ENCODE measurements around the gene CERCAM.

The CERCAM gene, protein sequence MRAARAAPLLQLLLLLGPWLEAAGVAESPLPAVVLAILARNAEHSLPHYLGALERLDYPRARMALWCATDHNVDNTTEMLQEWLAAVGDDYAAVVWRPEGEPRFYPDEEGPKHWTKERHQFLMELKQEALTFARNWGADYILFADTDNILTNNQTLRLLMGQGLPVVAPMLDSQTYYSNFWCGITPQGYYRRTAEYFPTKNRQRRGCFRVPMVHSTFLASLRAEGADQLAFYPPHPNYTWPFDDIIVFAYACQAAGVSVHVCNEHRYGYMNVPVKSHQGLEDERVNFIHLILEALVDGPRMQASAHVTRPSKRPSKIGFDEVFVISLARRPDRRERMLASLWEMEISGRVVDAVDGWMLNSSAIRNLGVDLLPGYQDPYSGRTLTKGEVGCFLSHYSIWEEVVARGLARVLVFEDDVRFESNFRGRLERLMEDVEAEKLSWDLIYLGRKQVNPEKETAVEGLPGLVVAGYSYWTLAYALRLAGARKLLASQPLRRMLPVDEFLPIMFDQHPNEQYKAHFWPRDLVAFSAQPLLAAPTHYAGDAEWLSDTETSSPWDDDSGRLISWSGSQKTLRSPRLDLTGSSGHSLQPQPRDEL

DNA sequence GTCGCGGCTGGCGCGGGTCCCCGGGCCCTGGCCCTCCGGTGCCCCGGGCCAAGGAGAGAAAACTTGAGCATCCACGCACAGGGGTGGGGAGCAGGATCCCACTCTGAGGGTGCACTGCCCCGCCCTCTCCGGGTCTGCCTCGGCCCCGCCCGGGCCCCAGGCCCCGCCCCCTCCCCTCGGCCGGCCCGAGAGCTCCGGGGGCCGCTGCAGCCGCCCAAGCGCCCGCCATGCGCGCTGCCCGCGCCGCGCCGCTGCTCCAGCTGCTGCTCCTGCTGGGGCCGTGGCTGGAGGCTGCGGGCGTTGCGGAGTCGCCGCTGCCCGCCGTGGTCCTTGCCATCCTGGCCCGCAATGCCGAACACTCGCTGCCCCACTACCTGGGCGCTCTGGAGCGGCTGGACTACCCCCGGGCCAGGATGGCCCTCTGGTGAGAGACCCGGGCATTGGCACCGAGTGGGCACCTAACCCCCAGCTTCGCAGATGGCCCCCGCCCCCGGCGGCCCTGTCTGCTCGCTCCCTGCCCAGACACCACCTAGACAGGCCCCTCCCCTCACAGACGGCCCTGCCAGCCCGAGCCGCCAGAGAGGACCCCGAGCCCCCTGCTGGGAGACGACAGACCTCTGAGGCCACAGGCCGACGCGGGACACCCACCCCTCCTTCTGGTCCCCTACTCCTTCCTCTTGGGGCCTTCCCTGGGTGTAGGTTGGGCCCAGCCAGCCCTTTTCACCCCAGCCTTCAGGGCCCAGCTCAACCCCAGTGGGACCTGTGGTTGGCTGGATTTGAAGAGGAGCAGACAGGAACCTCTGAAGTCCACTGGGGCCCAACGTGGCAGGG, at the start of gene CERCAM:
CERCAM (plus strand) TSS at position 207 of the 831 bp plus-strand sequence; CDS start at position 228, 21 bp downstream.
- DNase-seq, result no peak

DNA sequence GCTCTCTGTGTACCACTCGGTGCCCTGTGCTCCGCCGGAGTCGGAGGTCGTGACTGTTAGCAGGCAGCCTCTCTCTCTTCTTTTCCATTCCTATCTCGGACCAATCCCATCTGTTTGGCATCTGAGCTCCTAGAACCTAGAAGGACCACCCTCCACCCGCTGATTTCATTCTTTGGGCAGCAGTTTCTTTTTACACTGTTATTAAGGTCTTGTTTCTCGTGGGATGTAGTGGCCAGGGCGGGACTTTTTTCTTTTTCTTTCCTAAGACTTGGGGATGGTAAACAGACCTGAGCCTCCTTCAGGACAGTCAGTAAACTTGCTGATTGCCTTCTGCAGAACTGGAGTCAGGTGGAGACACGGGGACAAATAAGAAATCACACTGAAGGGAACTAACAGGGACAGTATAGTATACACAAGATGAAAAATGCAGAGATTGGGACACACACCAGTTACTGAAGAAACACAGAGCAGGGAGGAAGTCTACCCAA, 49.0 kb upstream of the CERCAM start:
- no peak for DNase-seq

DNA sequence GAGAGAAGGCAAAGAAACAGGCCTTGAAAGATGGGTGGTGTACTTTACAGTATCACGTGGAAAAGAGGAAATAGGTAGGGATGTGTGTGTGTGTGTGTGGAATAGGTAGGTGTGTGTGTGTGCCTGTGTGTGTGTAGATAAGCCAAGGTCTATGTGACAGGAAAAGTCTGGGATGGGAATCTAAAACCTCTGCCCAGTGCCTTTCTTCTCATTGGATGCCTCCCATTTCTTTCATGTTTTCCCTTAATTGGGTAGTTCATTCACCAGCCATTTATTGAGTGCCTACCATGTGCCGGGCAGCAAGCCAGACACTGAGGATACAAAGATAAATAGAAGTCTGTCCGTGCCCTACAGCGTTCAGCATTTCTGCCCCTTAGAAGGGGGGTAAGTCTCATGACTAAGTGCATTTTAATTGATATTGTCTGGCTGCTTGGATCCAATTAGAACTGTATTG, 48.4 kb upstream of the CERCAM start:
- DNase-seq, result no peak

DNA sequence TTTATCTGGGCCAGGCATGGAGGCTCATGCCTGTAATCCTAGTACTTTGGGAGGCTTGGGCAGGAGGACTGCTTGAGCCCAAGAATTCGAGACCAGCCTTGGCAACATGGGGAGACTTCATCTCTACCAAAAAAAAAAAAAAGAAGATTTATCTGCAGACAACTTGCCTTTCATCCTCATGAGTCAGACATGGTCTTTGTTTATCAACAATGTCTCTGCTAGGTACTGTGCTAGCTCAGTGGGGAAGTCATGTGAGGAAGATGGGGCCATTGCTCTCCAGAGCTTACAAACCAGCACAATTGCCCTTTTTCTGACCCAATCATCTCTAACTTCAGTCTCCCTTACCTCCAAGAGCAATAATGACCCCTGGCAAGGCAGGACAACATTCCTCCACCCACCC, 47.9 kb upstream of the CERCAM start:
- DNase-seq, result no peak

DNA sequence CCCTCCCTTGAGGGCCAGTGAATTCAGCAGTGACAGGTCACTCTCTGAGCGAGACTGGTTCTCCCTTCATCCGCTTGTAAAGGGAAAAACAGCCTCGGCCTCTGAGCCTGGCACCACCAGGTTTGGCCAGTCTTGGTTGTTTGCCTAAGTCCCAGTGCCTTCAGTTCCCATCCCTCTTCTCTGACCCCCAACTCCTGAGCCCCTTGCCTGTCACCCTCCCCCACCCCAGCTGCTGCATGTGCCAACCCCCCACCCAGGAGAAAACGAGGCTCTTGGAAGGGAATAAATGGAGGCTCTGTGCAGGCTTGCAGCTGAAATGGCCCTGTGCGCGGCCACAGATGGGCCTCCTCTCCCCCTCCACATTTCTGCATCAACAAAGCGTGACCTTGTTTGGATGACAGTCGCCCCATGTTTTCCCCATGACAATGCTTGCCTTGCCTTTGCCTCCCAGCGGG, 46.4 kb upstream of the CERCAM start:
- no peak for DNase-seq

DNA sequence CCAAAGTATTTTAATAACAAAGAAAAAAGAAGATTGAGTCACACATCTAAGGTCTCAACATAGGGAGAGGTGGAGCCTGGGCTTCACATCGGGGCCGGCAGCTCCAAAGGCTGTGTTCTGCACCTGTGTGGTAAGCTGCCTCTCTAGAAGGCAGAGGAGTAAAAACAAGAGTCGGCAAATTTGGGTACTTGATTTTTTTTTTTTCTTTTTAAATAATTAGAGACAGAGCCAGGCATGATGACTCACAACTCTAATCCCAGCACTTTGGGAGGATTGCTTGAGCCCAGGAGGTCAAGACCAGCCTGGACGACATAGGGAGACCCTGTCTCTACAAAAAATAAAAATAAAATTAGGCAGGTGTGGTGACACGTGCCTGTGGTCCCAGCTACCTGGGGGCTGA, 44.8 kb upstream of the CERCAM start:
- no peak for DNase-seq

DNA sequence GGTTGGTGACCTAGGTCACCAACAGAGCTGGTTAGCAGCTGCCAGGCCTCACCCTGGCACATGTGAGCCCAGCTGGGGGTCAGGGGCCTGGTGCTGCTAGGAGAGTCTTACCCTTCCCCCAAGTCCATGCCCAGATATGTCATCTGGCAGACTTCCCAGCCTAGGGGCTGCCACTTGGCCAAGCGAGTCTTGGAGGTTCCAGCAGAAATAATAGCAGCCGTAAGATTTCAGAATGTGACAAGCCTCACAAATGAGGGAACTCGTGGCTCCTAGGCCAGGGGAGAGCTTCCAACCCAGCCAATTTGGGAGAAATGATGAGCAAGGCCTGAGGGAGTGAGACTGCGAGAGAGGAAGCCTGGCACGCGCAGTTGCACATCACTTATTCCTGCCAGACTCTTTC, 38.4 kb upstream of the CERCAM start:
- no peak for DNase-seq

DNA sequence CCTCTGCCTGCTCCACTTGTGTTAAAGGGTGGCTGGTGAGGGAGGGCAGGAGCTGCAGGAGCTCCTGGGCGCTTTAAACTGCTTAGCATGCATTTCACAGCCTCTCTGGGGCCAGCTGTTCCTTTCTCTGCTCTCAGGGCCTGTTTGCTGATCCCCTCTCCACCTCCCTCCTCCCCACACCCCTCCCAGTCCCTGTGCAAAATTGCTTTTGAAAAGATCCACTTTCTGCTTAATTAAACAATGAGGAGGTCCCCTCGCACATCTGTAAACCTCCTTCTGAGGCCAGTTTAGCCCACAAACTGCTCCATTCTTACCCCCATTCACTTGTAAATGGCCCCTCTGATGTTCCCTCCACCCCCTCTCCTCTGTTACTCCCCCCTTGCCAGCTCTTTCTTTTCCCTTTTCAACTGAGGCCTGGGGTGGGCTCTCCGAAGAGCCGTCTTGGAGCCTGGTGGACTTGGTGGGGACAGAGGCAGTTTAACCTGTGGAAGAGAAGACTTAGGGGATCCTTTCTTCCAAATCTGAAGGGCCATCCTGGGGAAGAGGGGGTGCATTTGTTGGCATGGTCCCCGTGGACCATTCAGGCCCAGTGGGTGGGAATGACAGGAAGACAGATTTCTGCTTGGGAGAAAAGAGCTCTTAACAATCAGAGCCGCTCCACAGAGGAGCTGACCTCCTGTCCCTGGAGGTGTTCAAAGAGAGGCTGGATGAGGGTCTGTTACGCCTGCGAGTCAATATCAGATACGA, 37.5 kb upstream of the CERCAM start:
- no peak for DNase-seq

DNA sequence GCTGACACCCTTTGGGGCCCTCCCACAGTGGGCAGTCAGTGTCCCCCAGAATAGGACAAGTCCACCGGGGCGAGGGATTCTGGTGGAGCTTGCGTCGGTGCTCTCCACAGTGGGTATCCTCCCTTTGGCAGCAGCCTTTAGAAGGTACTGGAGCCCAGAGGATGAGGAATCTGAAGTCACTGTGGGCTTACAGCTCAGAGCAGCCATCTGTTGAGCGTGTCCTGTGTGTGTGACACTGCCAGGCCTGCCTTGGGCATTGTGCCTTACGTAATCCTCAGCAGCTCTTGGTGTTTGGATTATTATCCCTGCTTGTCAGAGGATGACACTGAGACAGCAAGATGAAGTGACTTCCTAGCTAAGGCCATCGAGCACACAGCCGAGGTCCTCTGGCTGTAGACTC, 36.9 kb upstream of the CERCAM start:
- DNase-seq, result no peak

DNA sequence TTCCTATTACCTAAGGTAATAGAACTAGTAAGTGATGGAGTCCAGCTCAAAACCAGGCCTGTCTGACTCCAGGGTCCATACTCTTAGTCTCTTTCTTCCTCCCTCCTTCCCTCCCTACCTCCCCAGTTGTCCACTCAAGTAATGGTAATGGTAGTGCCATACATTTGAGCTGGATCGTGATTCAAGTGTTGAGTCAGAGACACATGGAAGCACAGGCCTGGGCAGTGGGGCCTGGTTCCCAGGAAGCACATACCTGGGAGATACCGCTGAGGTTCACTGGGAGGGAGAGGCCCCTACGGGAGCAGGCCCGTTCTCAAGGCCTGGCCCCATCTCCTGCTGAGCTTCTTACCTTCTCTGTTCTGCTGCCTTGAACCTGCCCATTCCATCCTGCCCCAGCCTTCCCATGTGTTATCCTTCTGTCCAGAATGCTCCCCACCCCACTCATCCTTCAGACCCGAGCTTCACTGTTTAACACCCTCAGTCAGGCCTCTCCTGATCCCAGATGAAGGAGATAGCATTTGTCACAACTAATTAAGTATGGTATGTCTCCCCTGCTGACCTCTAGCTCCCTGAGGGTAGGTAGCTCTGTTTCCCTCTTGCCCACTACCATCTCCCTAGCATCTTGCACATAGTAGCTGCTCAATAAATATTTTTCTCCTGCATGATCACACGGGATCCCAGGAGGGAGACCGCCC, 35.7 kb upstream of the CERCAM start:
- no peak for DNase-seq

DNA sequence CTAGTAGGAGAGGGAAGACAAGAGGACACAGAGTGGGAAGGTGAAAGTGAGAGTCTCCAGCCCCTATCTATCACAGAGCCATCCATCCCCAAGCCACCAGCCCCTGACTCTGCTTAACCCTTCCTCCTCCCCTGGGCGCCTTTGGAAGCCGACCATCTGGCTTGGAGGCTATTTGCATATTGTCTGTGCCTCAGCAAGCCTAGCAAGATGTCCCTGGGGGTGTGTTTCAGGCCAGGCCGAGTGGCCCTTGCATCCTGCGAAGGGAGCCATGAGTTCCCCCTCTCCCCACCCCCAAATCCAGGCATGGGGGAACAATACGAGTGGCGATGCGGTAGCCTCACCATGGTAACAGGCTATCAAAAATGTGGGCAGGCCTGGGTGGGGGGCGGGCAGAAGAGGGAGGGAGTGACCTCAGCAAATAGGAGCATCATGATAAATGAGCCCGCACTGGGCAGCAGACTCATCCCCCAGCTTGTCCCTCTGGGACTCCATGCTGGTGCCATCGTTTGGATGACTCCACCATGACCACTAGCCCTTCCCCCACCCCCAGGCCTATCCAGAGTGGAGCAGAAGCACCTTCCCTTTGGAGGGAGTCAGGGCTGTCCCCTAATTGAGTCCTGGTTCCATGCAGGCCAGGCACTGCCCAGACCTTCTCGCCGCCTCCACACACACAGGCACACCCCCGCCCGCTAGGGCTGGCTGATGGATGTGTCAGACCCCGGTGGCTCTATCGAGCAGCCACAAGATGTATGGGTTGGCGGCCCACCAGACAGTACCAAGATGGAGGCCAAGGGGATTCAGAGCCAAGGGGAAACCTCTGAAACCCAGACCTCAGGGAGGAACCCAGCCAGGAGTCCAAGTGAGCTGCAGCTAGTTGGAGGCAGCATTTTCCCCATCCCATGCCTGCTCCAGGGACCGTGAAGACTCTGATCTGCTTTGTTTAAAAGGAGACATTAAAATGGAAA, 34.9 kb upstream of the CERCAM start:
- no peak for DNase-seq

DNA sequence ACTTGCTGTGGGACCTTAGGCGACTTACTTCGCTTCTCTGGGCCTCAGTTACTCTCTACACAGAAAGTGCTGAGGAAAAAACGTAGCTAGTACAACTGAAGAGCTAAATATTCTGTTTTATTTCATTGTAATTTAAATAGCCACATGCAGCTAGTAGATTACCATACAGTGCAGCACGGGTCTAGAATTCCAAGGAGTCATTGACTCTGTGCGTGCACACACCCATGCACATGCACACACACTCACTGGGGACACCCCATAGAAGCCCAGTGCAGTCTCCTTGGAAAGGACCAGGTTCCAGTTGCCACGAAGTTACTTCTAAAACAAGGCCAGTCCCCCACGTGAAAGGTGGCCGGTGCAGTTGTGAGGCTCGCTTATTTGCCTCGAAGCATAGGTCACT, 32.5 kb upstream of the CERCAM start:
- DNase-seq, result no peak

DNA sequence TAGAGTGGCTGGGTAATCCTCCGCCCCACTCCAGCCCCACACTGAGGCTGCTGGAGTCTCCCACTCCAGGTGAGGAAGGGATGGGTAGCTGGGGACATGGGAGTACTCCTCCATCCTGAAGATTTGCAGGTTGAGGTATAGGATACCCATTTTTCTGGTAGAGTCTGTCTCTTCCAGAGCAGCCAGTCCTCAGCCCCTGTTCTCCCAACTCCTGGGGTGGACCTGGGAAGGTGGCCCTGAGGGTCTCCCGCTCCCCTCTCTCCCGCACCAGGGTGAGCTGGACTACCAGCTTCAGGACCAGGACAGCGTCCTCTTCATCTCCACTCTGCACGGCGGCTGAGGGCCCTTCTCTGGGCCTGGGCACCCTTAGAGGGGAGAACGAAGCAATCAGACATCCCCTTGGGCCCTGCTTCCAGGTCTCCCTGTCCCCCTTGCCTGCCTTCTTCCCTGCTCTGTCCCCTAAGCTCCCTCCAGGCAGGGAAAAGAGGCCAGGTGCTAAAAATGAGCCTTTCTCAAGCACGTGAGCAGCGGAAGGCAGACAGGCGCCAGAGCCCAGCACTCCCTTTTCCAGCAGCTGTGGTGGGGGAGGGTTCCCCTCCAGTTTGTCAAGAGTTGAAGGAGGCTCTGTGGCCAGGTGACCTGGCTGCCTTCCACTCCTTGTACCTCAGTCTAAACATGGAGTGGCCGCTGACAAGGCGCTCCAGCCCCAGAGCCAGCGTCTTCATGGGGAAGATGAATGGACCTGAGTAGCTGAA, 31.1 kb upstream of the CERCAM start:
- no peak for DNase-seq

DNA sequence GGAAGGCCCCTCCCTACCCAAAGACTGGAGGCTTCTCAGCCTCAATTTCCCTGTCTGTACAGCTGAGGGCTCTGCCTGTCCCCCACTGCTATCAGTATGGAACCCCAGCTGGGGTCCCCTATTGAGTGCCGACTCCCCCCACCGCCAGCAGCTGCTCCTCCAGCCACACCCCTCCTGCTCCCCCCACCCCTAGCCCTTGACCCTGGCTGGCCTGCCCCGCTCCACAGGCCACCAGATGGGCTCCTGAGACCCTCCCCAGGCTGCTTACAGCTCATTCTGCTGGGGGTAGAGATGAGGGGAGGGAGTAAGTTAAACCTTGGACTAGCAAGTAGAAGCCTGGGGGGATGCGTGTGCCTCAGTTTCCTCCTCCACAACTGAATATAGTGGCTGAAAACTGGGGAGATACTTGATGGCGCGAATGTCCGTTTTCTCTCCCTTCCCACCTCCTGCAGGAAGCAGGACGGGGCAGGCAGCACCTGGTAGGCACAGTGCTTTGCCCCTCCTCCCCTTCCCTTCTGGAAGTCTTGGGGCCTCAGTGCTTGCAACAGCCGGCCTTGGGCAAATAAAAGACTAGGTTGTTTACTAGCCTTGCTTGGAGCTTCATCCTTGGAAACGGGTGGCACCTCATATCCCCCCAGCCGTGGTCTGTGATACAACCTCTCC, 30.4 kb upstream of the CERCAM start:
- no peak for DNase-seq

DNA sequence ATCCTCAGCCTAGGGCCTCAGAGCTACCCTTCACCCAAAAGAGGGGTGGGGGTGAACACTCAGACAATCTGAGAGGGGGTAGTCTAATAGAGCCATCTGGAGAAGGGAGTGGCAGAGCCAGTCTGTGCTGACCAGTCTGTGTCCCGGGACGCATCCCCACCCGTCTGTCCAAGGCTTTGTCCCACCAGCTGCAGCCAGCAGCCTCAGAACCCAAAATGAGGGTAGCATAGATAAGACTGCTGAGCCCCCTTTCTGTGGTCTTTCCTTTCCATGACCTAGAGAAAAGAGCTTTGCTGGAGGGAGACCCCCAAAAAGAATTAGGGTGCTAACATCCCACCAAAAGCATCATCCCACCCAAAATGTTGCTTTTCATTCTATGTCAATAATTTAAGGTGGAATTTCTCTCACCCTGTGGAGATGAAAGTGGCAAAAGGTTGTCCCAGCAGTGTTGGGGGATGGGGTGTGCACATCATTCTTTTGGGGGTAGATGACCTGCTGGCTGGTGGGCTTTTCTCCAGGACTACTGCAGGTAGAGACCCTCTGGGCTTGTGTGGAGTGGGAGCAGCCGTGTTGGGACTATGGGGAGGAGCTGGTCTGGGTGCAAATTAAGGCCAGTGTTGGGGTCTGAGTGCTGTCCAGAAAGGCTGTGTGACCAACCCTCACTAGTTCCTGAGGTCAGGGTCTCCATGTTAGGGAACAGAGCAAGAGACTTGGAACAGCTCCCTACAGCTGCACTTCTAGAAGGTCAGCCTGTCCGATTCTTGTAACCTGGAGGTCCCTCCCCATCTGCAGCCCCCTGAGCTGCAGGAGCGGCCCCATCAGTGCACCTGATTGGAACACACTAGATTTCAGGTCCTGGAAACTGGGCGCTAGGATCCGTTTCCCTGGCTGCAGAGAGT, 29.6 kb upstream of the CERCAM start:
- no peak for DNase-seq

DNA sequence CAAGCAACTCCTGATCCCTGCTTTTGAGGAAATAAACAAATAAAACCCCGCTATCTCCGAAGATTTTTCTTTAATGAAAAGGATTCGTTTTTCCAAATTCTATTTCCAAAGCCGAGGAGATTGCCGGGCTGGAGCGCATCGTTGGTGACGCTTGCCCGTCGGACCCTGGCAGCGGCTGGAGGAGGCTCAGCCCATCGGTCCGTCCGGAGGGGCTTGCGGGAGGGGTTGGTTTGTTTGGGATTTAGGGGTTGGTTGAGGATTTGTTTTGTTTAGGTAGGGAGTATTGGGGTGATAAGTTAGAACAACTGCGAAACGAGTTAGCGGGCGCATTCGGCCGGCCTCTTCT, 28.7 kb upstream of the CERCAM start:
- DNase-seq, result no peak

DNA sequence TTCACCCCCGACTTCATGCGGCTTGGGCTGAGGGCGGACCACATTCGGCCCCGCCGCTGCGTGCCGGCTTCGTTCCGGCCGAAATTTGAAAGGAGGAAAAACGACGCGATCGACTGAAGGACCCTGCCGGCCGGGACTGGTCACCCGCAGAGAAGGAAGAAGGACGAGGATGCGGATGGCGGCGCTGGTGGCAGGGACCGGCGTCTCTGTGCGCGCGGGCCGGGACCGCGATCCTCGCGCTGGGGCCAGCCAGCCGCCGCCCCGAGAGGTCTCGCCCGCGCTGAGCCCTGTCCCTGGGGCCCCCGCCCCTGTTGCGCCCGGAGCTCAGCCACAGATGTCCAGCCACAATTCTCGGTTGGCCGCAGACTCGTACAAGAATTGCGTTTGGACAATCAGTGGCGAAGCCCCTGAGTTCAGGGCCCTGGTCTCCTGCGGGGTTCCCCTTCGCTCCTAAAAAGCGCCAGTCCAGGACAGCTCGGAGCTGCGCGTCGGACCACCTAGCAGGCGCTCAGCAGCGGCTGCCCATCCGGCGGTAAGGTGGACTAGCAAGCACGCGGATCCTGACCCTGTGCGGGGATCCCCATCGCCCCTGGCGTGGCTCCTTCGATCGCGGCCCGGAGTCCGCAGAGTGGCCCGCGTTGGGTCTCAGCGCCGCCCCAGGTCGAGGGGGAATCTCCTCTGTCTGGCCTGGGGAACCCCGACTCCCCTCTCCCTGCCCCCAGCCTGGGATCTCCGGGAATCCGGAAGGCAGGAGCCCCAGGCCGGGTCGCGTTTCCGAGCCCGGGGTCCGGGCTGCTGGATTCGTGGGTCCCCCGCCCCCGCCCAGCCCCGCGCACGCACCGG, 28.1 kb upstream of the CERCAM start:
- no peak for DNase-seq

Measured in NCI-H1048 (cell line).